Measurements from ENCODE around the gene EIF4E3.

- TF ChIP-seq CTCF (IDR thresholded peaks at IDR 0.05) (no peak), POLR2A (IDR thresholded peaks at IDR 0.05) (no peak)
Observed at GRCh38 chr3:71690341-71690841, 34.8 kb downstream of the EIF4E3 start.
